ENCODE data around the gene LCORL. TPM values are rescaled to one million over a fixed set of nuclear protein-coding genes. Genes with fewer than 3 reads are reported as not detected.

Gene LCORL
- total RNA-seq, 1 experiment from 2014 or later = 15.5 TPM

DNA sequence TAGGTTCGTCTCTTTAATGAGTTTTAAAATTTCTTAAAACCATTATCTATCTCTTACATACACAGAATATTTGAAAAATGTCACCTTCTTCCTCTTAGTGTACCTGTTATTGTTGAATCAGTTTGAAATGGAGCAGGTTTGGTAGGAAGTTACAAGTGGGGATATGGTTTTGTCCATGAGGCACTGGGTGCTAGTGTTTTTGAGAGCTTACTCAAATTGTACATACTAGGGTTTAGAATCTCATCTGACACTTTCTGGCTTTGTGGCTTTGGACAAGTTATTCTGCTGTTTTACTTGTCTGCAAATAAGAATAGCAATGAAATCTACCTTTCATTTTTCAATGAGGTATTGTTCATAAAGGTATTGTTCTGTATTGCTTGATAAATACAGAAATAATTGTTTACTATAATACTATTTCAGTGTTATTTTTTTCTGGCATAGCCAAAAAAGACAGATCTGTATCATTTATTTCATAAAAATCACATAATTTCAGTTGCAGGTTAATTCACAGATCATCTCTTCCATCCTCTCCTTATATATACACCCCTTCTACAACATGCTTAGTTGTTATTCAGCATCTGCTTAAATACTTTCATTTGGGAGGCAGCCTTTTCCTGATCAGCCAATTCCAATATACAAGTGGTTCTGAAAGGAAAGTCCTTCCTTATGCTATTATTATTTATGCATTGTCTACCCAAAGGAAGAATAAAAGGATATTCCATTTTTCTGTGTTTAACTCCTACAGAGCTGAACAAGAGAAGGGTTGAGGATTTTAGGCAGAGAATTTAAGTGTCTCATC lies 197.5 kb downstream of the LCORL start:
- peaks cover 34 to 73% (median 69%) of the 10 kb centered on the region in 3 experiments; a peak in 6 of 7 replicates for H3K36me3 Mint-ChIP-seq (ENCODE audit: insufficient read depth in 1 of 3, low read depth in 3 of 3)

More for the DNA sequence above, 197.5 kb downstream of the LCORL start:
- H3K27me3 Mint-ChIP-seq (ENCODE audit: low read depth) = no peaks in the 10 kb centered on the region
- no peak overlapping the region for H4K91ac ChIP-seq (ENCODE audit: insufficient read length, low read depth, low read length)
- TF ChIP-seq CTCF (conservative IDR thresholded peaks at IDR 0.05) = no peak
- no peak overlapping the region for H3K9ac ChIP-seq (ENCODE audit: extremely low read depth, insufficient read length, low read length)
- H3K9me3 Mint-ChIP-seq = no peaks in the 10 kb centered on the region
- H3K9me3 ChIP-seq (ENCODE audit: control insufficient read depth, low read depth, low read length) = no peaks in the 10 kb centered on the region
- peaks cover 12 to 19% of the 10 kb centered on the region in 2 experiments for H3K4me1 Mint-ChIP-seq
- no peak overlapping the region for H3K18ac ChIP-seq (ENCODE audit: insufficient read length, low read depth, low read length)
- H4K5ac ChIP-seq (ENCODE audit: insufficient read length, low read depth, low read length) = no peak overlapping the region
- H3K27me3 ChIP-seq (ENCODE audit: insufficient read depth, low read length) = no peaks in the 10 kb centered on the region
- H3K4me1 ChIP-seq (ENCODE audit: insufficient read depth, low read length) = no peaks in the 10 kb centered on the region
- peak overlapping the region in 1 of 3 experiments; percentile 17; a peak in 1 of 7 replicates for H3K27ac Mint-ChIP-seq
- no peak overlapping the region for H3K14ac ChIP-seq (ENCODE audit: insufficient read depth, low read length)
- H3K79me1 ChIP-seq (ENCODE audit: insufficient read depth, low read depth, low read length, poor library complexity, severe bottlenecking) = no peaks in the 10 kb centered on the region
- H4K20me1 ChIP-seq (ENCODE audit: control insufficient read depth, insufficient read depth, insufficient read length) = no peaks in the 10 kb centered on the region
- no peak overlapping the region for H3K27ac ChIP-seq (ENCODE audit: insufficient read length, low read depth, low read length)
- no peak overlapping the region for H2BK15ac ChIP-seq (ENCODE audit: low read depth, low read length)
- no peak overlapping the region for H2AK5ac ChIP-seq (ENCODE audit: insufficient read length, low read length)
- H3T11ph ChIP-seq (ENCODE audit: low read length) = no peak overlapping the region
- H3K4me2 ChIP-seq (ENCODE audit: insufficient read depth, insufficient read length, low read length) = no peak overlapping the region
- no peaks in the 10 kb centered on the region for H3K23me2 ChIP-seq (ENCODE audit: insufficient read length, low read depth, low read length, poor library complexity, severe bottlenecking)
- no peak overlapping the region for H3K56ac ChIP-seq (ENCODE audit: insufficient read length, low read depth, low read length)
- H3K4ac ChIP-seq (ENCODE audit: low read depth, low read length) = no peak overlapping the region
- no peak overlapping the region for H2BK20ac ChIP-seq (ENCODE audit: low read depth, low read length, poor library complexity, severe bottlenecking)
- H3K23ac ChIP-seq (ENCODE audit: insufficient read length, low read depth, low read length) = no peak overlapping the region
- no peak overlapping the region for H2AFZ ChIP-seq (ENCODE audit: low read length)
- H3K4me3 Mint-ChIP-seq = no peak overlapping the region
- no peak overlapping the region for H4K8ac ChIP-seq (replicated peaks; ENCODE audit: insufficient read length, low read depth, low read length)
- no peak overlapping the region for H2BK120ac ChIP-seq (ENCODE audit: low read depth, low read length, poor library complexity, severe bottlenecking)
- no peaks in the 10 kb centered on the region for H3K79me2 ChIP-seq (ENCODE audit: insufficient read depth, low read length)
- no CpG with 5 or more reads among the region's 1 CpG for WGBS (ENCODE audit: extremely low coverage, insufficient read length, low lambda C conversion rate)
- no peak for DNase-seq
- H2BK12ac ChIP-seq (ENCODE audit: insufficient read length, low read depth, low read length) = no peak overlapping the region
- no peak overlapping the region for H2BK5ac ChIP-seq (ENCODE audit: insufficient read length, low read length)

Data from H9 (cell line).